Body of pancreas (tissue), 4 donors: ENCODE data around the gene VKORC1. TPM values are rescaled to one million over a fixed set of nuclear protein-coding genes. Genes with fewer than 3 reads are reported as not detected.

Experiments used
- ATAC-seq: fragments of 150-250 bp; one replicate; pipeline ENCODE4 v1.9.1; 2016
- DNase-seq, 4 donors: peaks; one replicate each; pipeline ENCODE4 v3.0.0-alpha.2; 2019
- H3K27ac ChIP-seq, 4 donors: fragments of 200-600 bp; sonication (generic); 1 replicate in 3 of 4; 2 replicates in 1 of 4; pipeline versions ENCODE4 v1.5.1 to v1.6.1; 2016 to 2019; ENCODE audit warnings: mild to moderate bottlenecking in 1 of 4, mixed read lengths in 1 of 4, moderate library complexity in 1 of 4
- H3K27me3 ChIP-seq, 2 donors: fragments of 200-600 bp; sonication (generic); one replicate each; pipeline ENCODE4 v1.6.0; 2016; ENCODE audit warnings: mild to moderate bottlenecking in 1 of 2
- H3K36me3 ChIP-seq, 2 donors: fragments of 200-600 bp; sonication (generic); replicated peaks in 1 of 2; 2 replicates each; pipeline ENCODE4 v1.5.1; 2016; ENCODE audit warnings: low read depth in 2 of 2; ENCODE audit not compliant: insufficient read depth in 1 of 2
- H3K4me1 ChIP-seq: fragments of 200-600 bp; sonication (generic); one replicate; pipeline ENCODE4 v1.6.0; 2016
- H3K4me3 ChIP-seq, 2 donors: fragments of 200-600 bp; sonication (generic); 1 replicate in 1 of 2; 2 replicates in 1 of 2; pipeline ENCODE4 v1.5.1; 2016 to 2019
- H3K9me3 ChIP-seq, 3 donors: fragments of 200-600 bp; sonication (generic); 1 replicate in 2 of 3; 2 replicates in 1 of 3; pipeline ENCODE4 v1.5.1; 2016
- POLR2A ChIP-seq, 3 donors: fragments of 450-650 bp; IDR thresholded peaks; one replicate each; pipeline ENCODE4 v1.6.1; 2016; ENCODE audit warnings: antibody characterized with exemption in 3 of 3, mild to moderate bottlenecking in 2 of 3
- WGBS, 2 donors: methylation state at CpG; one replicate each; pipeline ENCODE4 v1.1.5; 2017; 5-methylcytosine and 5-hydroxymethylcytosine counted together
- intact Hi-C: fragments of 100-400 bp; cut with DNase I; formaldehyde crosslinking; loops from one replicate; pipeline ENCODE4 v1.15.1; 2023
- total RNA-seq, 2 donors: library from RNA; depleted of rRNA; stranded (reverse); fragments of >200 nt; gene quantifications; one replicate each; pipeline ENCODE4 v1.1.0, GENCODE V29; 2016
- TF ChIP-seq, protein P1 (sequence below), 7 experiments: fragments of 450-650 bp in 4 of 7; fragments of 200-600 bp in 3 of 7; sonication (generic) in 3 of 7; IDR thresholded peaks; one replicate each; pipeline ENCODE4 v1.5.1; 2016 to 2019; ENCODE audit warnings: antibody characterized with exemption in 7 of 7

The VKORC1 gene
- total RNA-seq, 2 donors from 2014 or later: 42.5 to 104 TPM

DNA sequence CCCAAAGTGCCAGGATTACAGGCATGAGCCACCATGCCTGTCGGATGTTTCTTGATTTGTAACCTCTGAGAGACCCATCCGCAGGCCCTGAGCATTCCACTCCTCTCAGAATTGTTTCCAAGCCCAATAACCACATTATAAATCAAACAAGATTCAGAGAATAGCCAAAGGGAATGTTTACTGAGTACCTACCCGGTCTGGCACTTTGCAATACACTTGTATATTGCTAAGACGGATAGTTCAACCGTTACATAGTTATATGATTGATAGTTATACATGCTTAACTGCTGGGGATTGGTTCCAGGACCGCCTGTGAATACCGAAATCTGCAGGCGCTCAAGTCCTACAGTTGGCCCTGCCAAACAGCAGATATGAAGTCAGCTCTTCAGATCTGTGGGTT is 19.9 kb upstream of the VKORC1 start:
- DNase-seq (no peak), ATAC-seq (no peak)
- no peak for TF ChIP-seq POLR2A (IDR thresholded peaks at IDR 0.05)
- TF ChIP-seq, protein P1, sequence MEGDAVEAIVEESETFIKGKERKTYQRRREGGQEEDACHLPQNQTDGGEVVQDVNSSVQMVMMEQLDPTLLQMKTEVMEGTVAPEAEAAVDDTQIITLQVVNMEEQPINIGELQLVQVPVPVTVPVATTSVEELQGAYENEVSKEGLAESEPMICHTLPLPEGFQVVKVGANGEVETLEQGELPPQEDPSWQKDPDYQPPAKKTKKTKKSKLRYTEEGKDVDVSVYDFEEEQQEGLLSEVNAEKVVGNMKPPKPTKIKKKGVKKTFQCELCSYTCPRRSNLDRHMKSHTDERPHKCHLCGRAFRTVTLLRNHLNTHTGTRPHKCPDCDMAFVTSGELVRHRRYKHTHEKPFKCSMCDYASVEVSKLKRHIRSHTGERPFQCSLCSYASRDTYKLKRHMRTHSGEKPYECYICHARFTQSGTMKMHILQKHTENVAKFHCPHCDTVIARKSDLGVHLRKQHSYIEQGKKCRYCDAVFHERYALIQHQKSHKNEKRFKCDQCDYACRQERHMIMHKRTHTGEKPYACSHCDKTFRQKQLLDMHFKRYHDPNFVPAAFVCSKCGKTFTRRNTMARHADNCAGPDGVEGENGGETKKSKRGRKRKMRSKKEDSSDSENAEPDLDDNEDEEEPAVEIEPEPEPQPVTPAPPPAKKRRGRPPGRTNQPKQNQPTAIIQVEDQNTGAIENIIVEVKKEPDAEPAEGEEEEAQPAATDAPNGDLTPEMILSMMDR (IDR thresholded peaks at IDR 0.05): no peak
- no peak overlapping the region for H3K4me3 ChIP-seq
- intact Hi-C loops: no loop called here
- H3K27ac ChIP-seq: peak overlapping the region; percentile 46 to 95 (median 63)
- H3K27me3 ChIP-seq: no peaks in the 10 kb centered on the region
- peaks cover 75% of the 10 kb centered on the region for H3K4me1 ChIP-seq
- peaks cover 0 to 6% of the 10 kb centered on the region in 2 donors for H3K36me3 ChIP-seq
- H3K9me3 ChIP-seq: no peaks in the 10 kb centered on the region
- 78 to 84% methylated on average over 8 of the region's 8 CpGs for WGBS, 2 donors

DNA sequence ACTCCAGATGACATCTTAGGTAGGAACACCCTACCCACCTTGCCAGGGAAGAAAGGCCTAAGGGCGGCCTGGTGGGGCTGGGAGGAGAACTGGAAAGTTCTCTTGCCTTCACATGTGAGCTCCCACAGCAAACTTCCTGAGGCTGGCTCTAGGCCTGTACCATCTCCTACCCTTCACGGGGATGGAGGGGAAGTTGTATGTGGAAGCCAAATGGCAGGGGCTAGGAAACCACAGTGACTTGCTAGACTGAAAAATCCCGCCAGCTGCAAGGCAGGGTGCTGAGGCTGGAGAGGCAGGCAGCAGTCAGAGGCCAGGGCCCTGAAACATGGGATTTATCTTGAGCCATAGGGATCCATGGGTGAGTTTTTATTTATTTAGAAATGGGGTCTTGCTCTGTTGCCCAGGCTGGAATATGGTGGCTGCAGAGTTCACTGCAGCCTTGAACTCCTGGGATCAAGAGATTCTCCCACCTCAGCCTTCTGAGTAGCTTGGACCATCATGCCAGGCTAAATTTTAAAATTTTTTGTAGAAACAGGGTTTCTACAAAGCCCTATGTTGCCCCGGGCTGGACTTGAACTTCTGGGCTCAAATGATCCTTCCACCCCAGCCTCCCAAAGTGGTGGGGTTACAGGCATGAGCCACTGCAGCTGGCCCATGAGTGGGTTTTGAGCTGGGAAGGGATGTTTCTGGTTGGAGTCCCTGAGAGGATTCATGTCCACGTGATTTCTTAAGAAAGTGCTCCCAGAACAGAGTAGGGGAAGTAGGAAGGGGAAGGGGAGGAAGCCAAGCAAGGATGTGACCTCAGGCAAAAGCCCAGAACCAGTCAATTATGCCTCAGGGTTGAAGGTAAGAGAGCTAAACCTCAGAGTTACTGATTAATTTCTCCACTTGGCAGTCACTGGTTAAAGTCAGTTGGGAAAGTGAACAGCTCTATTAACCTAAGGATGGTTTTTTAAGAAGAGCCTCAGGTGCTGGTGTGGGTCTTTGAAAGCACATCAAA is 18.8 kb upstream of the VKORC1 start:
- H3K27ac ChIP-seq: peak overlapping the region; percentile 46 to 95 (median 66)
- DNase-seq (no peak), ATAC-seq (no peak)
- no peaks in the 10 kb centered on the region for H3K27me3 ChIP-seq
- WGBS, 2 donors: 64 to 67% methylated on average over 5 of the region's 5 CpGs
- no peak overlapping the region for H3K4me3 ChIP-seq
- H3K4me1 ChIP-seq: peaks cover 71% of the 10 kb centered on the region
- intact Hi-C loops: no loop called here
- TF ChIP-seq, protein P1 (IDR thresholded peaks at IDR 0.05): no peak
- TF ChIP-seq POLR2A (IDR thresholded peaks at IDR 0.05): peak in 1 of 3 donors; percentile 20
- no peaks in the 10 kb centered on the region for H3K9me3 ChIP-seq
- H3K36me3 ChIP-seq: peaks cover 0 to 6% of the 10 kb centered on the region in 2 donors

DNA sequence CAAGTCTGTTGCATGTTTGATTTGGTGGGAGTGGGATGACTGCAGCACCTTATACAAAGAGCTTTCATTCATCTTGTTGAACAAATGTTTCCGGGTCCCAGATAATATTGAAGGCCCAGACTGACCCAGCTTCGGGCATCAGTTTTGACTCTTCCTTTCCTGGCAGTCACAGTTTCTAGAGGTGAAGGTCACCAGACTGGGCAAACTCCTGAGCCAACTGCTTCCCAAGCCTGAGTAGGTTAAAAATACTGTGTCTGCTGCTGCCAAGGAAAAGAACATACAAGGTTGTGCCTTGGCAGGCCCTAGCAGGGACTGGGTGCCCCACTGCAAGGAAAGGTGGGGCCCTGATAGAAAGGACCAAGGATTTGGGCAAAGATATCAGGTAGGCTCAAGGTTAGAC is 18.1 kb upstream of the VKORC1 start:
- intact Hi-C loops: no loop called here
- Histone ChIP-seq H3K27me3 (no peaks in the 10 kb centered on the region), H3K36me3 (peaks cover 0 to 6% of the 10 kb centered on the region in 2 donors), H3K9me3 (no peaks in the 10 kb centered on the region), H3K4me1 (peaks cover 73% of the 10 kb centered on the region), H3K4me3 (no peak overlapping the region), H3K27ac (peak overlapping the region in 3 of 4 donors; percentile 46 to 95 (median 74))
- DNase-seq: no peak
- WGBS, 2 donors: 38 to 40% methylated on average over 2 of the region's 2 CpGs
- ATAC-seq: no peak
- TF ChIP-seq, protein P1 (IDR thresholded peaks at IDR 0.05): no peak
- TF ChIP-seq POLR2A (IDR thresholded peaks at IDR 0.05): no peak

DNA sequence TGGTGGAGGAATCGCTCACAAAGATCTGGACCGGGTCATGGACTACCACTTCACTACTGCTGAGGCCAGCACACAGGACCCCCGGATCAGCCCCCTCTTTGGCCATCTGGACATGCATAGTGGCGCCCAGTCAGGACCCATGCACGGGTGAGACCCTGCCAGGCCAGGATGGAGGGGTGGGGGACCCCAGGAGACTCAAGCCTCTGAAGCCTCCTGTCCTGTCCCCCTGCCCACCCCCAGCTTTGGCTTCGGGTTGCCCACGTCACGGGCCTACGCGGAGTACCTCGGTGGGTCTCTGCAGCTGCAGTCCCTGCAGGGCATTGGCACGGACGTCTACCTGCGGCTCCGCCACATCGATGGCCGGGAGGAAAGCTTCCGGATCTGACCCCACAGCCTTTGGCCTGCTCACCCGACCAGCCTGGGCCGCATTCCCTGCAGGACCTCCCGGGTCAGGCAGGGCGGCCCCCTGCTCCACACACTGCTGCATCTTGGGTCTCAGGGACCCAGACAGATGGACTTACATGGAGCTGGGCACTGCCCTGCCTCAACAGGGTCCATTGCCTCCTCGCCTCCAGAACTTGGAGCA is 17.4 kb upstream of the VKORC1 start:
- Histone ChIP-seq H3K9me3 (no peaks in the 10 kb centered on the region), H3K36me3 (peaks cover 0 to 6% of the 10 kb centered on the region in 2 donors), H3K27me3 (no peaks in the 10 kb centered on the region), H3K27ac (peak overlapping the region in 2 of 4 donors; percentile 74 to 95), H3K4me3 (no peak overlapping the region), H3K4me1 (peaks cover 76% of the 10 kb centered on the region)
- ATAC-seq (no peak), DNase-seq (no peak)
- intact Hi-C loops: no loop called here
- TF ChIP-seq, protein P1 (IDR thresholded peaks at IDR 0.05): no peak
- no peak for TF ChIP-seq POLR2A (IDR thresholded peaks at IDR 0.05)
- 93 to 94% methylated on average over 20 to 23 of the region's 23 CpGs for WGBS, 2 donors
